HFF-Myc (cell line): ENCODE measurements around the gene TTBK1.

Experiments
- DNase-seq: peaks from one replicate; pipeline ENCODE4 v3.0.0-alpha.2; 2011; ENCODE audit warnings: low read depth; ENCODE audit errors: extremely low read depth
- H3K4me3 ChIP-seq: replicated peaks from 2 replicates; pipeline ENCODE4 v1.5.1; 2011; ENCODE audit warnings: low read depth, mild to moderate bottlenecking, control low read depth, low read length
- CTCF ChIP-seq: IDR thresholded peaks from 2 replicates; pipeline ENCODE4 v1.5.1; 2012; ENCODE audit warnings: mild to moderate bottlenecking, low read depth, low read length, control low read depth; ENCODE audit errors: missing control alignments

Gene TTBK1

GRCh38 chr6:43303751-43304331 is 60.6 kb downstream of the TTBK1 start:
- no peak for DNase-seq
- no peak for TF ChIP-seq CTCF
- no peak overlapping the region for H3K4me3 ChIP-seq

- DNase-seq: no peak
- no peak for TF ChIP-seq CTCF
- no peak overlapping the region for H3K4me3 ChIP-seq
Observed at GRCh38 chr6:43304361-43304760, 61.1 kb downstream of the TTBK1 start.

- TF ChIP-seq CTCF: no peak
- DNase-seq: no peak
- no peak overlapping the region for H3K4me3 ChIP-seq
Observed at GRCh38 chr6:43304882-43305281, 61.6 kb downstream of the TTBK1 start.

- H3K4me3 ChIP-seq: no peak overlapping the region
- TF ChIP-seq CTCF: no peak
- no peak for DNase-seq
Observed at GRCh38 chr6:43306086-43306485, 62.8 kb downstream of the TTBK1 start.

GRCh38 chr6:43307451-43308100 is 64.3 kb downstream of the TTBK1 start:
- no peak for DNase-seq
- H3K4me3 ChIP-seq: no peak overlapping the region
- TF ChIP-seq CTCF: no peak

- peak within 1 kb of the TSS; percentile 23 for H3K4me3 ChIP-seq
- no peak for DNase-seq
- TF ChIP-seq CTCF: peak; percentile 6
Observed at GRCh38 chr6:43308101-43308989, 65.1 kb downstream of the TTBK1 start, which contains the start of gene CRIP3. CRIP3 (minus strand) TSS chr6:43308826; CDS start chr6:43308792, 34 bp downstream.
